Activated T-cell treated with anti-CD3 and anti-CD28 coated beads for 24 hours (primary cell): ENCODE data around the gene FKRP.
"Not testable (repeated sequence)": the region's sequence is repeated elsewhere in the genome, so short reads cannot be mapped to it uniquely, and the experiment has no call there.

Experiments used
- DNase-seq: peaks from one replicate; pipeline ENCODE4 v3.0.0-alpha.2; 2020; ENCODE audit warnings: low read depth

The FKRP gene

DNA sequence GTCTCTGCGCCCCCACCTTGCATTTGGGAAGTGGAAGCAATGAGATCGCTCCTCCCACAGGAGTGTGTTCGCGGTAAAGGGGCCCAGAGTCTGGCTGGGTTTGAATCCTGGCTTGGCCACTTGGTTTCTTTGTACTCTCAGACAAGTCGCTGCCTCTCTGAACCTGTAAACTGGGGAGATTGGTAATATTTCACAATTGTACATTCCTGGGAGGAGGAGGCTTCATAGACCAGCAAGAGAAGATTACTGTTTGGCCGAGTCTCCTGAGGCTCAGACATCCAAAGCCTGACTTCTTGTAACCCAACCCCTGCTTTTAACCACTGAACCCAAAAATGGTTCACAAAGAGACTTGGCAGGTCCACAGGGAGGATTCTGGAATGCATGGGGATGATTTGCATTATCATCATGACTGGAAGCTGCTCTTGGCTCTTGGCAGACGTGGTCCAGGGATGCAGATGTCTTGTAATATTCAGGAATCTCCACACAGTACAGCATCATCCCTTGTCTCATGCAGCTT, 14.0 kb downstream of the FKRP start:
- no peak for DNase-seq

DNA sequence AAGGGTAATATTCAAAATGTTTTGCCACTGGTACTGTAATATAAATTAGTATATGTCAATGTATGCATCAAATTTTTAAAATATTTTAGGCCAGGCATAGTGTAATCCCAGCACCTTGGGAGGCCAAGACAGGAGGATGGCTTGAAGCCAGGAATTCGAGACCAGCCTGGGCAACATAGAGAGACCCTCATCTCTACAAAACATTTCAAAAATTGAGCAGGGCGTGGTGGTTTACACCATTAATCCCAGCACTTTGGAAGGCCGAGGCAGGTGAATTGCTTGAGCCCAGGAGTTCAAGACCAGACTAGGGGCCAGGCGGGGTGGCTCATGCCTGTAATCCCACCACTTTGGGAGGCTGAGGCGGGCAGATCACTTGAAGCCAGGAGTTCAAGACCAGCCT, 14.5 kb downstream of the FKRP start:
- DNase-seq = no peak

DNA sequence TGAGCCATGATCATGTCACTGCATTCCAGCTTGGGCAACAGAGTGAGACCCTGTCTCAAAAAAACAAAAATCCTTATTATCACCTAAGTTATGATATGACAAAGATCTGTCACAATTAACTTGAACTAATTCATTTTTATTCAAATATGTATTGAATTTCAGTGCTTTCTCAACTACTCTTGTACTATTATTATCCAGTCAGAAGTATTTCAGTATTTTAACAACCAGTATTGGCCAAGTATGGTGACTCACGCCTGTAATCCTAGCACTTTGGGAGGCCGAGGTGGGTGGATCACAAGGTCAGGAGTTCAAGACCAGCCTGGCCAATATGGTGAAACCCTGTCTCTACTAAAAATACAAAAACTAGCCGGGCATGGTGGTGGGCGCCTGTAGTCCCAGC, 15.0 kb downstream of the FKRP start:
- not testable (repeated sequence) for DNase-seq

DNA sequence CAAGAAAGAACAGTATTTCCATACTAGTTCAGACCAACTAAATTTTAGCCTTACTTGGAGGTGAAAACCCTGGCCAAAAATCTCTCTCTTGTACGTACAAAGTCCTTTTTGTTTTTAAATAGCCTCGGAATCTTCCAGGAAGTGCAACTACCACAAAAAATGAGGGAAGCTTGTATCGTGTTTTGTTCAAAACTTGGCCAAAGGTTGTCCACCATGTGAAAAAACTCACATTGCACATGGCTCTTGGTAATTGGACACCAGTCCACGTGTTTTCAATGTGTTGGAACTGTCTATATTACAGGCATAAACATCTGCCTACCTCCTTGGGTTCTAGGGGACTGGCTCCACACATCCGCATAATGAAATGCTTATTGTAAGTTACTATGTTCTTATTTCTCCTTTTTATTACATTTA, 15.6 kb downstream of the FKRP start:
- no peak for DNase-seq

DNA sequence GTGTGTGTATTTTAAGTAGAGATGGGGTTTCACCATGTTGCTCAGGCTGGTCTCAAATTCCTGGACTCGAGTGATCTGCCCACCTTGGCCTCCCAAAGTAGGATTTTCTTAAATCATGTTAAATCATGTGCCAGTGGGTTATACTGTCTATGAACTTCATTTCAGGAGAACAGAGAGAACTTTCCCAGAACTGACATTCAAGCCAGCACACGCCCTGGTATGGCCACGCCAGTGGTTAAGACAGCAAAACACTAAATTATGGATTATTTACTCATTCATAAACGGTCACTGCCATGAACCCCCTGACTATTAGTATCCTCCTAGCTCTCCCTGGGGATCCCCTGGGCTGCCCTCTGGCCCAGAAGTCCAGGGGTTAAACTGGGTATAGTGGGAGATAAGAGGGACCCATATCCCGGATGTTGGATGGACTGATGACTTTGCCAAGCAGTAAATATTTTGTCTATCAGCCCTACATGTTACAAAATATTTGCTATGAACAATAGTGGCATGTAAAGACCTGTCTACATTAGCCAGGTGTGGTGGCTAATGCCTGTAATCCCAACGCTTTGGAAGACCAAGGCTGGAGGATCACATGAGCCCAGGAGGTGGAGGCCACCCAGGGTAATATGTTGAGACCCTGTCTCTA, 16.5 kb downstream of the FKRP start:
- DNase-seq = no peak

DNA sequence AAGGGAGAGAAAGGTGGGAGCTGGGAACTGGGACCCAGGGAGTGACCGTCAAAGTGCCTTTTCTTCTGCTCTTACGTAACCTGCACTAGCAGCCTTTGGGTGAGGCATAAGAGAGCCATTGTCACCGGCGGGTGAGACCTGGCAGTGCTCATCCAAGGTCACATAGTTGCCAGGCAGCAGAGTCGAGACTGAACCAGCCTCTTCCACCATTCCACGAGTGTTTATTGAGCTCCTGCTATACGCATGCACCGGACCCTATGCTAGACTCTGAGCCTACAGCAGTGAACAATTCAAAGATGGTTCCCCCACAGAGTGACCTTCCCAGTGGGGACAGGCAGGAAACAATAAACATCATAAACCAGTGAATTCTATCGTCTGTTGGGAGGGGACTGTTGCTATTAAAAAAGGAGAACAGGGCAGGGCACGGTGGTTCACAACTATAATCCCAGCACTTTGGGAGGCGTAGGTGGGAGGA, 19.0 kb downstream of the FKRP start:
- DNase-seq = no peak

DNA sequence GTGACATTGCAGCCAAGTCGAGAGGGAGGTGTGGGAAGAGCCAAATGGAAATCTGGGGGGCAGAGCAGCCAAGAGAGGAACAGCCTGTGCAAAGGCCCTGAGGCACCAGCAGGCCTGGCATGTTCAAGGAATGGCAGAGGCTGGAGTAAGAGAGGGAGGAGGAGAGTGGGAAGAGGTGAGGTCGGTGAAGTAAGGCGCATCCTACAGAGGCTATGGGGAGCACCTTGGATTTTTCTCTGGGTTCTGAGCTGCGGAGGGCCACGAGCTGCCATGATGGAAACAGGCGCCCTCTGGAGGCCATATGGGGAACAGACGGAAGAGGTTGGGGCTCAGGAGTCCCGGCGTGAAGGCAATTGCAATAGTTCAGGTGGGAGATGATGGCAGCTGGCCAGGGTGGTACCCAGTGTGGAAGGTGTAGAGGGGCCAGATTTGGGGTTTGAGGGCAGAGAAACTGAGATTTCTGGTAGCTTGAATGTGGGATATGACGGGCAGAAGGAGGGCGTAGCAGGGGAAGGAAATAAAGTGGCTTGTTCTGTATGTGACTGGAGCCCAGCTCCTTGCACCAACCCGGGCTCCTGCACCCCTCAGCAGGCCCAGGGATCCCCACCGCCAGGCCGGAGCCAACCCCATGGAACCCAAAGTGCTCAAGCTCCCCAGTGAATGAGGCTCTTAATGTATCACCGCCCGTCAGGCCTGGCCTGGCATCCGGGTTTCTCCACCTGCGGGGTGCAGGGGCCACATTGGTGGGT, 20.9 kb downstream of the FKRP start:
- no peak for DNase-seq

DNA sequence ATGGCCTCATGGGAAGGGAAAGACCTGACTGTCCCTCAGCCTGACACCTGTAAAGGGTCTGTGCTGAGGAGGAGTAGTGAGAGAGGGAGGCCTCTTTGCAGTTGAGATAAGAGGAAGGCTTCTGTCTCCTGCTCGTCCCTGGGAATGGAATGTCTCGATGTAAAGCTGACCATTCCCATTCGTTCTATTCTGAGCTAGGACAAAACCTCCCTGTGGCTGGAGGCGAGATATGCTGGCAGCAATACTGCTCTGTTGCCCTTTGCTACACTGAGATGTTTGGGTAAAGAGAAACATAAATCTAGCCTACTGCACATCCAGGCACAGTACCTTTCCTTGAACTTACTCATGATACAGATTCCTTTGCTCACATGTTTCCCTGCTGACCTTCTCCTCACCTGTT, 22.9 kb downstream of the FKRP start:
- not testable (repeated sequence) for DNase-seq

DNA sequence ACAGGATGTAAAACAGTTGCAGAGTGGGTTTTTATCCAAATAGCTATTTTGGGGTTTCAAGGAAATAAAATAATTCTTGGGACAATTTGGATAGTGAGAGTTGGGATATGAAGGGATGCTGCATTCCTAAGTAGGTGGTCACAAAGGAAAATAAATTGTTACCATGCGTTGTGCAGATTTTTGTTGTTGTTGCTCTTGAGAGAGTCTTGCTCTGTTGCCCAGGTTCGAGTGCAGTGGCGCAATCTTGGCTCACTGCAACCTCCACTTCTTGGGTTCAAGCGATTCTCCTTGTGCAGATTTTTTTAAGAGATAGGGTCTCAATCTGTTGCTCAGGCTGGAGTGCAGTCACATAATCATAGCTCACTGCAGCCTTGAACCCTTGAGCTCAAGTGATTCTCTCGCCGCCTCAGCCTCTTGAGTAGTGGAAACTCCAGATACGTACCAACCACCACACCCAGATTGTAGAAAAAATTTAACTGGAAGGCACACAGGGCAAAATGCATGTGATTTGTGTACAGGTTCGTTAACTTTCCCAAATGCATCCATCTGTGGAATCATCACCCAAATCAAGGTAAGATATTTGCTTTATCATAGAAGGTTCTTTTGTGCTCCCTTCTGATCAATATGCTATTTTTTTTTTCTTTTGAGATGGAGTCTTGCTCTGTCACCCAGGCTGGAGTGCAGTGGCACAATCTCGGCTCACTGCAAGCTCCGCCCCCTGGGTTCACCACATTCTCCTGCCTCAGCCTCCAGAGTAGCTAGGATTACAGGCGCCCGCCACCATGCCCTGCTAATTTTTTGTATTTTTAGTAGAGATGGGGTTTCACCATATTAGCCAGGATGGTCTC, 26.5 kb downstream of the FKRP start:
- no peak for DNase-seq

DNA sequence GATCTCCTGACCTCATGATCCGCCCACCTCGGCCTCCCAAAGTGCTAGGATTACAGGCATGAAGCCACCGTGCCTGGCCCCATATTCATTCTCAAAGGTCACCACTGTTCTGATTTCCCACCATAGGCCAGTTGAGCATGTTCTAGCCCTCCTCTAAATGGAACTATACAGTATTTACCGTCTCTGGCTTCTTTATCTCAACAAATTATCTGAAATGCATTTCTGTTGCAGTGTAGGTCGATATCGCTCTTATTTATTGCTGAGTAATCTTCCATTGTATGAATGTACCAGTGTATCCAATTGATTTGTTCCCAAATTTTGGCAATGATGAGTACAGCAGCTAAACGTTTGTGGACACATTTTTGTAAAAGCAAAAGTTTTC, 27.2 kb downstream of the FKRP start:
- DNase-seq = no peak

DNA sequence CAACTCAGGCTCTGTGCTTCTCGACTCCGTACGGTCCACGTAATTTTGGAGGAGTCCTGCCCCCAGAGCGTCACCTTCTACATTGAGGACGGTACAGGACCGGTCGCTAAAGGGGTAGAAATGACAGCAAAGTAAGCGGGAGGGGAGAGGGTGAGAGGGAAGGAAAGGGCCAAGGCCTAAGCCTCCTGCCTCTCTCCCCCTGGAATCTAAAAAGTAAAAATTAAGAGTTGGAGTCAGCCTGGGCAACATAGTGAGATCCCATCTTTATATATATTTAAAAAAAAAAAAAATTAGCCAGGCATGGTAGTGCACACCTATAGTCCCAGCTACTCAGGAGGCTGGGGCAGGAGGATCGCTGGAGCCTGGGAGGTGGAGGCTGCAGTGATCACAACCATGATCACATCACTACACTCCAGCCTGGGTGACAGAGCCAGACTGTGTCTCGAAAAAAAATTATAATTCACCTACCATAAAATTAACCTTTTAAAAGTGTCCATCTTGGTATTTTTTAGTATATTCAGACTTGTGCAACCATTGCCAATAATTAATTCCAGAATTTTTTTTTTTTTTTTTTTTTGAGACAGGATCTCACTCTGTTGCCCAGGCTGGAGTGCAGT, 29.9 kb downstream of the FKRP start:
- DNase-seq = no peak

DNA sequence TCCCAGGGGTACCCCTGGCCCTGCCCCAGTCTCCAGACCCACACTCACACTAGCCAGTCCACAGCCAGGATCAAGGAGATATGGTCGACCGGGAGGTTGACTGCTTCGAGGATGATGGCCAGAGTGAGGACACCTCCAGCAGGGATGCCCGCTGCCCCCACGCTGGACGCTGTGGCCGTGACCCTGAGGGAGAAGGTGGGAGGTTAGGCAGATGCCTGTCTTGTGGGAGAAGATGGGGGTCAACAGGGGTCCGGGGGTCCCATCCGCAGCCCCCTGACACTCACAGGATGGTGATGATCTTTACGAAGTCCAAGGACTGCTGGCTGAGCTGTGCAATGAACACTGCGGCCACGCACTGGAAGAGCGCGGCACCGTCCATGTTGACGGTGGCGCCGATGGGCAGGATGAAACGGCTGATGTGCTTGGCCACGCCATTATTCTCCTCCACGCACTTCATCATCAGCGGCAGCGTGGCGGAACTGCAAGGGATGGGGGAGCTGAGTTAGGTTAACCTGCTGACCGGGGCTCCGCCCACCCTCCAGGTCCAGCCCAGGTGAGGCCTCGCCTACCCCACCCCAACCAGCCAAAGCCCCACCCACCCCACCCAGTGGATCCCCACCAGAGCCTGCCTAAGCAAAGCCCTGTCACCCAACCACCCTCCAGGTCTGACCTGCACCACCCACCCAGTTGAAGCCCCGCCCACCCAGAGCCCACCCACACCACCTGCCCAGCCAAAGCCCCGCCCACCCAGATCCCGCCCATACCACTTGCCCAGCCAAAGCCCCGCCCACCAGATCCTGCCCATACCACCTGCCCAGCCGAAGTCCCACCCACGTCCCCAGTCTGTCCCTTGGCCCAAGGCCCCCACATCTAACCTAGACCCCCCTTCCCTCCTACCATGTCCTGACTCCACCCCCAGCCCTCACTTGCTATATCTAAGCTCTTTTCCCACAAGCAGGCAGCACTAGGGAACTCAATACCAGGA, 31.4 kb downstream of the FKRP start:
- DNase-seq = no peak

DNA sequence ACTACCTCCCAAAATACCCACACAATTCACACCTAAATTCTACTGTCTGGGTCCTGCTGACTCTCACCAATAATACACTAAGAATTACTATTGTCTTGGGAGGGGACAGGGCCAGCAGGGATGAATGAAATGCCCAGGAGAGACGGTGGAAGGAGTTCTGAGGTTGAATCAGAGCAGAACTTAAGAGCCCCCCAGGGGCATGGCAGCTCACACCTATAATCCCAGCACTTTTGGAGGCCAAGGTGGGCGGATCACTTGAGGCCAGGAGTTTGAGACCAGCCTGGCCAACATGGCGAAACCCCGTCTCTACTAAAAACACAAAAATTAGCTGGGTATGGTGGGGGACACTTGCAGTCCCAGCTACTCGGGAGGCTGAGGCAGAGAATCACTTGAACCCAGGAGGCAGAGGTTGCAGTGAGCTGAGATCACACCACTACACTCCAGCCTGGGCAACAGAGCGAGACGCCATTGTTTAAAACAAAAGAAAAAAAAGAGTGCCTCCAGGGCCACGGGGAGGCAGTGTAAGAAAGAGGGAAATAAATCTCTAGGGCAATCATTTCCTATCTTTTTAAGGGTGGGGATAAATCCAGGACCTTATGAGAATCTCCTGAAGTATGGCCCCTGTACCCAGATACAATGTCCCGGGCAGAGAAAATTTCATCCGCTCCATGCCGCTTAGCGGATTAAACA, 32.2 kb downstream of the FKRP start:
- DNase-seq = not testable (repeated sequence)

DNA sequence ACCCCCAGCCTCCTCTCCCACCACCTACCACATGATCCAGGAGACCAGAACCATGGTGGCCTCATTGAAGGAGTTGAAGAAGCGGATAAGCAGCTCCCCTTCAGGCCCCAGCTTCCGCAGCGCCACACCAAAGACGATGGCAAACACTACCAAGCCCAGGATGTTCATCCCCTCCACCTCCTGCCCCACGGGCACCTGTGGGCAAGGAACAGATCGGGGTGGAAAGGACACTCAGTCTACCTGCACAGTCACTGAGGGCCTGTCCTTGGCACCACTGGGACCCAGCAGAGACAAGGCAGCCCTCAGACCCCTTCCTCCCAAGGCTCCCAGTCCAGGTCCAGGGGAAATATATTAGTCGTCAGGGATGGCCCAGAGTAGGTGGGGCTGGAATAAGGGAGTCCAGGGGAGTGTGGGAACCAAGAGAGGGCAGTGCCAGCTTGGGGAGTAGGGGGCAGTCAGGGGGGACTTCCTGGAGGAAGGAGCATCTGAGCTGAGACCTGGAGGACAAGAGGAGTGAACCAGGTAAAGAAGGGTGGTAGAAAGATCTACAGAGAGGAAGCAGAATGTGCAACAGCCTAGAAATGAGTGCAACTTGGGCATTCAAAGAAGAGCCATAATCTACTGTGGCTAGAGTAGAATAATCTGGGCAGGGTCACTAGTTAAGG, 36.6 kb downstream of the FKRP start:
- no peak for DNase-seq

DNA sequence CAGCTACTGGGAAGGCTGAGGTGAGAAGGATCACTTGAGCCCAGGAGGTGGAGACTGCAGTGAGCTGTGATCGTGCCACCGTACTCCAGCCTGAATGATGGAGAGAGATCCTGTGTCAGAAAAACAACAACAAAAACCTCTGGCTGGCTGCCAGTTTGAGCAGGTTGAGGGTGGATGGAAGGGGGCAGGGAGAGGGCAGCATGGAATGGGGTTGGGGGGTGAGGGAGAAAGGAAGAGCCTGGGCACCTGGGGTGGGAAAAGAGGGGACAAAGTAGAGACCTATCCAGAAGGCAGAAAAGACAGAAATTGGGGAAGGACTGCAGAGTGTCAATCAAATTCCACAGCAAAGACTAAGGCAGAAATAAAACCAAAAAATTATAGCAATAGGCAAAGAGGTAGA, 37.8 kb downstream of the FKRP start:
- DNase-seq = no peak

DNA sequence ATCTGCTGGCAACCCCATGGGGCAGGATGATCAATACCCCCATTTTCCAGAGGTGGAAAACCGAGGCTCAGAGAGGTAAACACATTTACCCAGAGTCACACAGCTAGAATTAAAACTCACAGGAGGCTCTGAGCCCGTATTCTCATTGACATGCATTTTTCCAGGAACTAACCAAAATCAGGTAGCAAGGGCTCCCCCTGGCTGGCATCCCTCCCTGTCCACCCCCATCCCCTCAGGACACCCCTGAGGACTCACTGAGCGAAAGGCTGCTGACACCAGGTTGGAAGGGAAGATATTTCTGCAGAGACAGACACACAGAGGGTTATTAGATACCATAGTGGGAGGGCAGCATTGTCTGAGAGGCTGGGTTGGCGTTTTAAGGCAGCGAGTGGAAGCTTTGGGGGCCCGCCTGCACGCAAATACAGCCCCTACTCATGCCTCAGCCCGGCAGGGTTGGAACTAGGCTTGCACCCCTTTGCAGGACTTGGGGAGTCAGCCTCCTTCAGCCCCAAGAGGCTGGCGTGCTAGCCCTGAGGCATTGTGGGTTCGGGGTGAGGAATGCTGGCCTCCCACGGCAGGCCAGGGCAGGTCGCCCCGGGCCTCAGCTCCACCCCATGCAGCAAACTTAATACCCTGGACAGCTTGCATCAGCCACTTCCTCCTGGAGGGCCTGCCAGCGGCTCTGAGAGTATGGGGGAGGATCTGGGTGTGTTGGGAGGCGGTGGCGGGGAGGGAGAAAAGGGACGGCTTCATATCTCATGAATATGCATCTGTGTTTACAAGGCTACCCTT, 38.6 kb downstream of the FKRP start:
- DNase-seq = peak; percentile 39

DNA sequence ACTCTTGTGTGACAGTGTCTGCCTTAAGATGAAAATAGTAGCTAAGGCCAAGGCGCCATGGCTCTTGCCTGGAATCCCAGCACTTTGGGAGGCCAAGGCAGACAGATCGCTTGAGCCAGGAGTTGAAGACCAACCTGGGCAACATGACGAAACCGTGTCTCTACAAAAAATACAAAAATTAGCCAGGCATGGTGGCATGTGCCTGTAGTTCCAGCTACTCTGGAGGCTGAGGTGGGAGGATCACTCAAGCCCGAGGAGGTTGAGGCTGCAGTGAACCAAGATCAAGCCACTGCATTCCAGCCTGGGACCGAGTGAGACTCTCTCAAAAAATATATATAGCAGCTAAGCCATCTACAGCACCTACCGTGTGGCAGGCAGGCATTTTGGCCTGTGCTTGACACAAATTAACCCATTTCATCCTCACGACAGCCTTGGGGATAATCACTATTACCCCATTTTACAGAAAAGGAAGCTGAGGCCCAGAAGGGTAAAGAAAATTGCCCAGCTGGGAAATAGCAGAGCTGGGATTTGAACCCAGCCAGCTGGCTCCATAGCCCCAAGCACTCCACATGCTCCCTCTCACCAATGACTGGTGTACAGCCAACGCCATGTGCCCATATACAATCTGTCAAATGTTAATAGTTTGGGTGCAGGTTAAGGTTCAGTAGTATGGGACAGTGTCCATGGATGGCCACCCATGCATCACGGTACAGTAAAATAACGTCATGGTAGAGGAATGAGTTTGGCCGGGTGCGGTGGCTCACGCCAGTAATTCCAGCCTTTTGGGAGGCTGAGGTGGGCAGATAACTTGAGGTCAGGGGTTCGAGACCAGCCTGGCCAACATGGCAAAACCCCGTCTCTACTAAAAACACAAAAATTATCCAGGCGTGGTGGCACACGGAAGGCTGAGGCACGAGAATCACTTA, 39.5 kb downstream of the FKRP start:
- DNase-seq = no peak

DNA sequence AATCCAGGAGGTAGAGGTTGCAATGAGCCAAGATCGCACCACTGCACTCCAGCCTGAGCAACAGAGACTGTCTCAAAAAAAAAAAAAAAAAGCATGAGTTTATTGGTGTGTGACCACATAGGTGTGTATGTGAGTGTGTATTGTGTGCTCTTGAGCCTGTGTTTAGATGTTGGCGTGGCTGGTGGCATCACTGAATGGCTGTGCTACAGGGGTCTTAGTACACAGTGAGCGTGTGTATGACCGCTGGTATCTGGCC, 40.1 kb downstream of the FKRP start:
- DNase-seq = no peak
